Measurements from ENCODE around the gene ADAMTS12.

Gene ADAMTS12

DNA sequence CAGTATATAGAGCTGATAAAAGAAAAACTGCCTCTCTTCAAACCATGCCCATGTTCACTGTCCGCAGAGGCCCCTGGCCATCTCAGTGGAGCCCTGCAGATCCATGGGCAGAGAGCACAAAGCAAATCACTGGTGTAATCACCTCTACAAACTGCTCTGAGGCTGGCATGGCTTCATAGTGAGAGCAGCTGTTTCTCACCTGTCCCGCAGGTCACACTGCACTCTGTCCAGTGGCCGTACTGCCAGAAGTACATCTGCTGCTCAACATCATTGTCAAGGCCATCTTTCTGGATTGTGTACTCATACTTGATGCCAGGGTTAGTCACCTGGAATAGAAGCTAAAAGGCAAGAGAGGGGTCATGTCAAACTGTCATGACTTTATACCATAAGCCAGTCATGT lies 277.8 kb downstream of the ADAMTS12 start:
- Mint-ChIP-seq H3K9me3 (no peaks in the 10 kb centered on the region), H3K4me3 (no peak overlapping the region), H3K4me1 (no peaks in the 10 kb centered on the region), H3K27ac (no peak overlapping the region), H3K27me3 (no peaks in the 10 kb centered on the region), H3K36me3 (no peaks in the 10 kb centered on the region)

DNA sequence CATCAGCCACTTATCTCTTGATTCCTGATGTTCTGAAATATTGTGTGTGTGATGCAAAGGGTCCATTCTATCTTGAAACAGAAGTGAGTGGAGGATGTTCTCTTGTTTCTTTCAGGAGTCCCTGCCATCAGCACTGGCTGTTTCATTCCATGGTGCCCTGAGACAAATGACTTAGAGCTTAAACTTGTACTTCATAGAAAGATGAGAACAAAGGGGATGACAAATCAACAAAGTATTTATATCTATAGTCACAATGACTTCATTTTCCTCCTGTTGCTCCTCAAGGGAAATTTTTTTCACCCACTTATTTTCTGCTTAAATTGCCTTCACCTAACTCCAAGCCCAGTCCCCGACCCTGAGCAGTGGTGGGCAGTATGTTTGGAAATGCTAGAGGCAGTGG lies 279.4 kb downstream of the ADAMTS12 start:
- no peaks in the 10 kb centered on the region for H3K36me3 Mint-ChIP-seq
- H3K27ac Mint-ChIP-seq = no peak overlapping the region
- H3K4me3 Mint-ChIP-seq = no peak overlapping the region
- H3K4me1 Mint-ChIP-seq = no peaks in the 10 kb centered on the region
- no peaks in the 10 kb centered on the region for H3K9me3 Mint-ChIP-seq
- H3K27me3 Mint-ChIP-seq = no peaks in the 10 kb centered on the region

DNA sequence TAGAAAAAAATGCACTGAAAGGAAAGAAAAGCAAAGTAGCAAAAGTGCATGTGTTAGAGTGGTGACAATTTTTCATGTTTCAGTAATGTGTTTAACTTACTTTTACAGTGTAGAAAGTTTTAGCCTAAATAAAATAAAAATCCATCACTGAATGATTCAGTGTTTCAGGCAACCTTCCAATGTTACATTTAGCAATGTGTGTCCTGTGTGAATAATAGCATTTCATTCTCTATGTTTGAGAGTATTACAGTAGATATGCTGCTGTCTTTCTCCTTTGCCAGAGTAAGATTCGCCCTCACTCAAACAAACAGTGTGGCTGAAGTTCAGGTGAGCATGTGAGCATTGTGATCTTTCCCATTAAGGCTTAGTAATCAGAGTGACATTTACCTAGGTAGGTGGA lies 279.9 kb downstream of the ADAMTS12 start:
- Mint-ChIP-seq H3K27me3 (no peaks in the 10 kb centered on the region), H3K4me1 (no peaks in the 10 kb centered on the region), H3K4me3 (no peak overlapping the region), H3K9me3 (no peaks in the 10 kb centered on the region), H3K36me3 (no peaks in the 10 kb centered on the region), H3K27ac (no peak overlapping the region)

DNA sequence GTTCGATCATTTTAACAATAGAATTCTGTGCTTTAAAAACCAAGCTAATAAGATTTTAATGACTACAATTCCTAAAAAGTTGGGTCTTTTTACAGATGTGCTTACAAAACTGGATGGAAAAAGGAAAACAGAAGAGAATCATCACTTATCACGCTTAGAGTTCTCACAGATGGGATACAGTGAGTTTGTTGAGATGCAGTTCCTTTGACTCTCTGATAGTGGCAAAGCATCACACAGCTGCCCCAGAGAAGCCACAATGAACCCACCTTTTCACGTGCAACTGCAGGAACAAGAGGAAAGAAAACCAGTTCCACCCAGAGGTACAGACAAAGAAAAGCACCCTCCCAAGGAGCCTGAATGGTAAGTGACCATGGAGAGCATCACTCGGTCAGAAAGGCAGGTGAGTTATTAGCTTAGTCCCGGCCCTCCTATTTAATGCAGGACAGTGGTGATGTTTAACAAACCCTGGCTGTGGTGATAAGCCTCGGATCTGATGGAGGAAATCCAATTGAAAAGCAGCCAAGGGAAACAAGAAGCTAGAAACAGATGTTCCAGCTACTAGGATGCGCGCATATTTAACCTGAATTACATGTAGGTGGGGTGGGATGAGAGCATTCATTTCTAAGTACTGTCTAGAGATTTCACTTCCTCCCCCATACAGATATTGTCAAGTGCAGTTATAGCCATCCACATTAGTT lies 283.3 kb downstream of the ADAMTS12 start:
- Mint-ChIP-seq H3K27me3 (peaks cover 2% of the 10 kb centered on the region), H3K4me3 (no peak overlapping the region), H3K27ac (no peak overlapping the region), H3K36me3 (no peaks in the 10 kb centered on the region), H3K9me3 (no peaks in the 10 kb centered on the region), H3K4me1 (no peaks in the 10 kb centered on the region)

DNA sequence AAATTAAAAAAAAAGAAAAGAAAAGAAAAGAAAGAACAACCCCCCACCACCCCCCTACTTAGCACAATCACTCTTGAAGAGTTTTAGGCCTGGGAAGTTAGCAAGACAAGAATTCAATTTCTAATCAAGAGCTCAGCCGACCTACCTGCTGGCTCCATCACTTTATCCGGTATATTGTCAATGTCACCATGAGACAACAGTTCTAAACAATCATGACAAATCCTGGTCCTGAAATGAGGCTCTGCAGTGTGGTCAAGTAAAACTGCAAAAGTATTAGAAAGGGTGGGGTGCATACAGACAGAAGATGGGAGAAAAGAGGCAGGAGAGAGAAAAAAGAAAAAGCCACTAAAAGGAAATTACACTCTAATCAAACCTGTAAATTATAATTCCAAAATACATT lies 287.3 kb downstream of the ADAMTS12 start:
- Mint-ChIP-seq H3K27me3 (peaks cover 2% of the 10 kb centered on the region), H3K4me1 (no peaks in the 10 kb centered on the region), H3K9me3 (no peaks in the 10 kb centered on the region), H3K36me3 (no peaks in the 10 kb centered on the region), H3K27ac (no peak overlapping the region), H3K4me3 (no peak overlapping the region)

DNA sequence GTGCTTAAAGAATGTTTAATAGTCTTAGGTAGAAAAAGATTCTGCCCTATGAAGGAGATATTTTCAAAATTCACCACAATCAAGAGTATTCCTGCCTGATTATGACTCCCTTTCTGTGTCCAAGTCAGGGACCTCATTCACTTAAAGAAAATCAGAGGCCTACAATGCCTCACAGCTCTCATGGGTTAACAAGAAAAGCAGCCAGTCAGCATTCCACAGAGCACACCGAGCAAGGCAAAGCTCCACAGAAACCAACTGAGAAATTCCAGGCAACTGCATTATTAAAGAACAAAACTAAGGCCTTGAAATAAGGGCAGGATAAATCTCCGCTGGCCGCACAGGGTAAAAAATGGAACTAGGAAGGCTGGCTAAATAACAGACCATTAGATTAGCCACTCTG lies 289.9 kb downstream of the ADAMTS12 start:
- no peaks in the 10 kb centered on the region for H3K4me1 Mint-ChIP-seq
- no peak overlapping the region for H3K4me3 Mint-ChIP-seq
- H3K36me3 Mint-ChIP-seq = no peaks in the 10 kb centered on the region
- H3K27me3 Mint-ChIP-seq = peaks cover 2% of the 10 kb centered on the region
- no peak overlapping the region for H3K27ac Mint-ChIP-seq
- H3K9me3 Mint-ChIP-seq = no peaks in the 10 kb centered on the region

DNA sequence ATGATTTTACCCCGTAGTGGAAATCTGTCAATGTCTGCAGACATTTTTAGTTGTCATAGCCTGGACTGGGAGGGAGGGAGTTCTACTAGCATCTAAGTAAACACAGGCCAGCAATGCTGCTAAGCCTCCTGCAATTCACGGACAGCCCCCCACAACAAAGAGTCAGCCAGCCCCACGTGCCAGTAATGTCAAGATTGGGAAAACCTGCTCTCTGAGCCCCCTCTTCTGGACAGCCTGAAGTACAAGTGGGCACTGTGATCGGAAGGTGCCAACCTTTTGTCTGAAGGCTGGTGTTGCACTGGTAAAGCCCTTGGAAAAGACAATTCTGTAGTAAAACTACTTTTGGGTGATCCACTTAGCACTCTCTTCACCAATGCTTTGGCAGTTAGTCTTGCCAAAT lies 296.5 kb downstream of the ADAMTS12 start:
- H3K4me1 Mint-ChIP-seq = no peaks in the 10 kb centered on the region
- H3K27ac Mint-ChIP-seq = no peak overlapping the region
- H3K27me3 Mint-ChIP-seq = no peaks in the 10 kb centered on the region
- no peak overlapping the region for H3K4me3 Mint-ChIP-seq
- H3K36me3 Mint-ChIP-seq = no peaks in the 10 kb centered on the region
- no peaks in the 10 kb centered on the region for H3K9me3 Mint-ChIP-seq

DNA sequence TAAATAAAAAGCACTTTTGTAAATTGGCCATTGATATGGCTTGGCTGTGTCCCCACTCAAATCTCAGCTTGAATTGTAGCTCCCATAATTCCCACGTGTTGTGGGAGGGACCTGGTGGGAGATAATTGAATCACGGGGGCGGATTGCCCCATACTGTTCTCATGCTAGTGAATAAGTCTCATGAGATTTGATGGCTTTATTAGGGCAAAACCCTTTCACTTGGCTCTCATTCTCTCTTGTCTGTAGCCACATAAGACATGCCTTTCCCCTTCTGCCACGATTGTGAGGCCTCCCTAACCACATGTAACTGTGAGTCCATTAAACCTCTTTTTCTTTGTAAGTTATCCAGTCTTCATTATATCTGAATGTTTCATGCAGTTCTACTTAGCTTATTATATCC lies 297.8 kb downstream of the ADAMTS12 start:
- Mint-ChIP-seq H3K27ac (no peak overlapping the region), H3K4me1 (no peaks in the 10 kb centered on the region), H3K4me3 (no peak overlapping the region), H3K9me3 (no peaks in the 10 kb centered on the region), H3K27me3 (no peaks in the 10 kb centered on the region), H3K36me3 (no peaks in the 10 kb centered on the region)

DNA sequence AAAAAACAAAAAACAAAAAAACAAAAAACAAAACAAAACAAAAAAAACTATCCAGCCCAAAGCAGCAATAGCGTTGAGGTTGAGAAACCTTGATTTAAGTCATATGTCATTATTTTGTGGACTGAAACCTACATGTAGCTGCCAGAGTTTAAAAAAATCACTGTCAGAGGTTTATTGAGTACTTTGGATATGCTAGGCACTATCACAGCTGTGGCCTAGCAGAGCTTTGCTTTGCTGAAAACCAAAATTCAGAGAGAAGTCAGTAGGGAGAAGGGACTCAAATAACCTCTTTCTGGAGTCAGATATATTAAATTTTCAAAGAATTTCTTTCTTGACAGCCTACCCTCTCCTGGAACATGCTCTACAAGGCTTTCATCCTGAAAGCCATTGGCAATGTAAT lies 299.5 kb downstream of the ADAMTS12 start:
- Mint-ChIP-seq H3K4me1 (no peaks in the 10 kb centered on the region), H3K27ac (no peak overlapping the region), H3K36me3 (no peaks in the 10 kb centered on the region), H3K27me3 (no peaks in the 10 kb centered on the region), H3K4me3 (no peak overlapping the region), H3K9me3 (no peaks in the 10 kb centered on the region)

DNA sequence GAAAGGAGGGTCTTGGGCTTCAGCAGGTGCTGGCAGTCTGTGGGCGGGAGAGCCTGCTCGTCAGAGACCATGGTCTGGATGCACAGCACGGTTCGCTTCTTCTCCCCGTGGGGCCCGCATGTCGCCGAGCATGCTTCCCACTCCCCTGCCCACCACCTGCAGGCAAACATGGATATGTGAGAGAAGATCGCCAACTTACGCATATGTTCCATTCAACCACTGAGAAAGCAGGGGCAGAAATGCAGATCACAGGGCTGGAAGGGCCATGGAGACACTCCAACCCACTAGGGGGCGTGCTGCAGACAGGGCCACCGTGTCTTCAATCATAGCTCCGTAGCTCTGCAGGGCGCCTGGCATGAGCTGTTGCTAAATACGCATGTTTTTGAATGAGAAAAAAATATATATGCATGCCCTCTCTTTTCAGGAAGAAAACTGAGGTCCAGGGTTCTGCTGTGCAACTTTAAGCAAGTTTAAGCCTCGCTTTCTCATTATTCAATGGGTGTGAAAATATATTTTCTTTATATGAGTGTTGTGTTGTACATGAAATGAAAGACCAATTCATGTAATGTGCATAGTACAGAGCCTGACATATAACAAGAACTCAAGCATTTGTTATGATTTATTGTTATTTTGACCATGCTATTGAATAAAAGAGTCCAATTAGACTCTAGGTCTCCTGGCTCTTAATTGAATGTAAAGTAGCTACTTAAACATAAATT lies 303.0 kb downstream of the ADAMTS12 start:
- H3K4me1 Mint-ChIP-seq = no peaks in the 10 kb centered on the region
- H3K4me3 Mint-ChIP-seq = no peak overlapping the region
- no peaks in the 10 kb centered on the region for H3K9me3 Mint-ChIP-seq
- H3K27me3 Mint-ChIP-seq = no peaks in the 10 kb centered on the region
- no peak overlapping the region for H3K27ac Mint-ChIP-seq
- no peaks in the 10 kb centered on the region for H3K36me3 Mint-ChIP-seq

DNA sequence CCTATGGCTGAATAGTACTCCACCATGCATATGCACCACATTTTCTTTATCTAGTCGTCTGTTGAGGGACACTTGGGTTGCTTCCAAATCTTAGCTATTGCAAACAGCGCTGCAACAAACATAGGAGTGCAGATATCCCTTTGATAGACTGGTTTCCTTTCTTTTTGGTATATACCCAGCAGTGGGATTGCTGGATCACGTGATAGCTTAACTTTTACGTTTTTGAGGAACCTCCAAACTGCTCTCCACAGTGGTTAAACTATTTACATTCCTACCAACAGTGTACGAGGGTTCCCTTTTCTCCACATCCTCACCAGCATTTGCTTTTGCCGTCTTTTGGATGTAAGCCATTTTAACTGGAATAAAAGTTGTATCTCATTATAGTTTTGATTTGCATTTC lies 308.5 kb downstream of the ADAMTS12 start:
- Mint-ChIP-seq H3K4me3 (no peak overlapping the region), H3K4me1 (no peaks in the 10 kb centered on the region), H3K27me3 (no peaks in the 10 kb centered on the region), H3K36me3 (no peaks in the 10 kb centered on the region), H3K27ac (no peak overlapping the region), H3K9me3 (no peaks in the 10 kb centered on the region)

DNA sequence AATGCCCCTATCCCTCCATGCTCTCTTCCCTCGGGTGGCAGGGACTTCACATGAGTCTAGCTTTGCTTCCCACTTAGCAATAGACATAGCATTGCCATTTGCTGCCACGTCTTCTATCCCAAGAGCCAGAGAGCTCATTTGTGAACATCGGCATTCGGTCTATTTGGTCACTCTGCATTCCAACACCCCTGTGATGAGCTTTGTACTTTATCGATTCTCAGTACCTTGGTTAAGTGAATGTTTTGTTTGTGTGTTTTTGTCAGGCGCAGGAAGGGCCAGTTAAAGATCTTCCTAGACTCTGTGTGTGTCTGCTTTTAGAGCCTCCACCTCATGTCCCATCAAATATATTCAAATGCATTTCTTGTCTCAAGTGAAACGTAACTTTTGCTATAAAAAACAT lies 309.4 kb downstream of the ADAMTS12 start:
- Mint-ChIP-seq H3K4me3 (no peak overlapping the region), H3K36me3 (no peaks in the 10 kb centered on the region), H3K4me1 (no peaks in the 10 kb centered on the region), H3K9me3 (no peaks in the 10 kb centered on the region), H3K27me3 (peaks cover 2% of the 10 kb centered on the region), H3K27ac (no peak overlapping the region)

DNA sequence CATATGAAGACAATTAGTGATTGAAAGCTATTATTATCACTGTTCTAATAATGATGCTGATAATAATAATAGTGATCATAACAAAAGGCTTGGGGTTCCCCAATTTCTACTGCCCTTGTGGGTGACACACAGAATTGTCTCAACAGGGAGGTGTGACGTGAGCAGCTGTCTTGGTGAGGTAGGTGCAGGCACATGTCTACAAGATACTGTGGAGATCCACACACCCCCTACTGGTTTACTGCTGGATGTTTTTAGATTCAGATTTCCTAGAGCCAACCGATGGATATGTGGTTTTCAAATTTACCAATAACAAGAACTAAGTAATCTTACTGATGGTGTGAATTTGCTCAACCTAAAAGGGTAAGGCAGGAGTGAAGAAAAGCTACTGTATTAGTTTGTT lies 312.0 kb downstream of the ADAMTS12 start:
- no peaks in the 10 kb centered on the region for H3K36me3 Mint-ChIP-seq
- no peaks in the 10 kb centered on the region for H3K4me1 Mint-ChIP-seq
- H3K27ac Mint-ChIP-seq = no peak overlapping the region
- no peaks in the 10 kb centered on the region for H3K9me3 Mint-ChIP-seq
- no peak overlapping the region for H3K4me3 Mint-ChIP-seq
- H3K27me3 Mint-ChIP-seq = peaks cover 2% of the 10 kb centered on the region

DNA sequence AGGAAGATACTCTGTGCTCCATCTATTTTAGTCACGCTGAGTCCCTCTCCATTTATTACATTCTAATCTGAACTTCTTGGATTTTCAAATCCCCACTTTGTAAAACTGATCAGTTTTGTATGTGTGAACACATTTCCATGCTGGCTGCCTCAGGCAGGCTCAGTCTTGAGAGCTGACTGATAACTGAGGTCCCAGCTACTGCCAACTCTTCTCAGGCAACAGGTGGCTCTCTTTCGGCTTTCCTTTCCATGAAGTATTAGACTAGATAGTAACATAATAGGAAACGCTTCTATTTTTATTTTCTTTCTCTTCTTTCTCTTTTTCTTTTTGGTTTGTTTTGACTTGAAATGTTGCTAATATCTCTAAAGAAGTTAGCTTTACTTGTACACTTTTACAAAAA lies 312.6 kb downstream of the ADAMTS12 start:
- H3K27me3 Mint-ChIP-seq = peaks cover 2% of the 10 kb centered on the region
- no peak overlapping the region for H3K4me3 Mint-ChIP-seq
- H3K9me3 Mint-ChIP-seq = no peaks in the 10 kb centered on the region
- no peaks in the 10 kb centered on the region for H3K36me3 Mint-ChIP-seq
- no peaks in the 10 kb centered on the region for H3K4me1 Mint-ChIP-seq
- no peak overlapping the region for H3K27ac Mint-ChIP-seq

DNA sequence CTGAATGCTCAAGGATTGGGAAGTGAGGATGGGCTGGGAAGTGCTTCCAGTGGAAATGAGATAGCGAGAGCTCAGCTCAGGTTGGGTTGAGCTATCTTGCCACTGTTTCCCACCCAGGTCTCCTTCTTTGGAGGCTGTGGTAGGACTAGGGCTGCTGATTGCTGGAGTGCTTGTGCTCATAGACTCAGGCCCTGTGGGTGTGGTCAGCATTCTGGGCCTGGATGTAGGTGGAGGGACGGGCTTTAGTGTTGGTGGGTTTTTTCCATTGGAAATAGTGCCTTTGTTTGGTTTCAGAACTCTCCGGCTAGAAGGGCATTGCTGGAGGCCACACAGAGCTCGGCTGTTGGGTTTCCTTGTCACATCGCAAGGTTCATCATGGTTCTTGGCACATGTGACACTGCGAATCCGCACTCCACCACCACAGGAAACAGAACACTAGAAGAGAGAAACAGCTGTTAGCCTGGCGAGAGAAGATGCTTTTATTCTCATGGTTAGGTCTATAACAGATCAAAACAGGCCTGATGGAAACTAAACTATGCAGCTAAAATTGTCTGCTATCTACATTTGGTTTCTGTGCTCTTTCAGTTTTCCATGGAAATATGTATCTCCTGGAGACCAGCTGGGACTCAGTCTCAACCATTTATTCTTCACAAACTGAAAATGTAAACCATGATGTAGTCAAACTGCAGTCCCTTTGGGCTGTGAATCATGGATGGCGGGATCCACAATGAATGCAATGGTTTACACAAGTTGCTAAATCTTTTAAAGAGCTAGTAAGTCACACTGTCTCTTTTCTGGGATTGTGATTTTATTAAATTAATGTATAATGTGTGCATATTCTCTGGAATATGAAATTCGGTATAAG lies 314.8 kb downstream of the ADAMTS12 start:
- H3K27ac Mint-ChIP-seq = no peak overlapping the region
- H3K27me3 Mint-ChIP-seq = peaks cover 2% of the 10 kb centered on the region
- H3K4me3 Mint-ChIP-seq = no peak overlapping the region
- H3K36me3 Mint-ChIP-seq = no peaks in the 10 kb centered on the region
- no peaks in the 10 kb centered on the region for H3K9me3 Mint-ChIP-seq
- H3K4me1 Mint-ChIP-seq = no peaks in the 10 kb centered on the region

DNA sequence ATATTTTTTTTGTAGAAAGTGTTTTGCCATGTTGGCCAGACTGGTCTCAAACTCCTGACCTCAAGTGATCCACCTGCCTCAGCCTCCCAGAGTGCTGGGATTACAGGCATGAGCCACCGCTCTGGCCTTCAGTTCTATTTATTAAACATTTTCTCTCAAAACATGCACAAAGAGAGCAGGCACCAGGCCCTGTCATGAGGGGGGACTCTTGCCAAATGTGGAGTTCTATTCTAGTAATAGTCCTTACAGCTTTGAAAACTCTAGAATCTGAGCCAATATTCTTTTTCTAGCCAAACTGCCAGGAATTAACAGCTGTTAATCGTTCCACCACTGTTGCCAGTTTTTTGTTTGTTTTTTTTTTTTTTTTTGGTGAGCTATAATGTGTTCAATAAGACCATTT lies 326.5 kb downstream of the ADAMTS12 start:
- no peak overlapping the region for H3K4me3 Mint-ChIP-seq
- no peaks in the 10 kb centered on the region for H3K9me3 Mint-ChIP-seq
- no peaks in the 10 kb centered on the region for H3K4me1 Mint-ChIP-seq
- H3K27ac Mint-ChIP-seq = no peak overlapping the region
- H3K36me3 Mint-ChIP-seq = no peaks in the 10 kb centered on the region
- peaks cover 7% of the 10 kb centered on the region for H3K27me3 Mint-ChIP-seq
